A549 (cell line): ENCODE results near the gene BMX. TPM values are rescaled to one million over a fixed set of nuclear protein-coding genes. Genes with fewer than 3 reads are reported as not detected.

Source experiments
- ATAC-seq, 2 experiments: fragments of 200-7000 bp in 1 of 2; fragments of >200 bp in 1 of 2; cut with Nextera tagmentation in 1 of 2; cut with Tn5 transposase in 1 of 2; 3 replicates each; pipeline versions ENCODE4 v1.8.0 to v1.9.1; 2018 to 2020; ENCODE audit warnings: mild to moderate bottlenecking in 1 of 2, moderate library complexity in 1 of 2
- CTCF ChIA-PET: fragments of 300-600 bp; sonication (Branson Sonifier 250); formaldehyde crosslinking; extraction: SDS; loops from one replicate; lab custom pipeline; 2021; ENCODE audit warnings: antibody characterized with exemption, inconsistent platforms; lab: Yijun Ruan, JAX
- POLR2A ChIA-PET: fragments of 350-600 bp; formaldehyde crosslinking; extraction: SDS; loops from one replicate; lab custom pipeline; 2021; ENCODE audit warnings: antibody characterized with exemption, inconsistent platforms; lab: Yijun Ruan, JAX
- DNase-seq, 2 experiments: peaks; one replicate each; pipeline versions ENCODE4 v3.0.0 to v3.0.0-alpha.2; 2011 to 2016; ENCODE audit warnings: low read depth in 1 of 2, low spot score in 1 of 2
- FAIRE-seq: peaks from 2 replicates; lab custom pipeline; 2011; peaks lifted over from hg19 to GRCh38; lab: Jason Lieb, UNC
- H3K27ac ChIP-seq, 2 experiments: fragments of >200 bp; sonication (Bioruptor Twin); formaldehyde crosslinking; 3 replicates each; pipeline ENCODE4 v1.5.1; 2016 to 2017
- H3K4me1 ChIP-seq: fragments of >200 bp; sonication (Bioruptor Twin); formaldehyde crosslinking; 3 replicates; pipeline ENCODE4 v1.6.1; 2016
- H3K4me2 ChIP-seq: fragments of >200 bp; sonication (Bioruptor Twin); formaldehyde crosslinking; 3 replicates; pipeline ENCODE4 v1.6.1; 2016
- H3K4me3 ChIP-seq: fragments of >200 bp; sonication (Bioruptor Twin); formaldehyde crosslinking; 3 replicates; pipeline ENCODE4 v1.5.1; 2016
- H3K9me3 ChIP-seq: fragments of >200 bp; sonication (Bioruptor Twin); formaldehyde crosslinking; 3 replicates; pipeline ENCODE4 v1.6.1; 2016
- CHD2 ChIP-seq: fragments of 150-350 bp; IDR thresholded peaks from 2 replicates; pipeline ENCODE4 v1.6.1; 2014; ENCODE audit warnings: low read length; ENCODE audit not compliant: partially characterized antibody
- CHD4 ChIP-seq: fragments of 200-600 bp; sonication (generic); IDR thresholded peaks from 2 replicates; pipeline ENCODE4 v1.6.1; 2016; ENCODE audit warnings: antibody characterized with exemption, mild to moderate bottlenecking, borderline replicate concordance
- E2F6 ChIP-seq: IDR thresholded peaks from 2 replicates; pipeline ENCODE4 v1.6.1; 2012; ENCODE audit warnings: low read depth, borderline replicate concordance
- ESRRA ChIP-seq: fragments of 150-350 bp; IDR thresholded peaks from 2 replicates; pipeline ENCODE4 v1.6.1; 2014; ENCODE audit warnings: mild to moderate bottlenecking, low read length, borderline replicate concordance
- FOXS1 ChIP-seq: fragments of 250-450 bp; sonication (Bioruptor Pico); IDR thresholded peaks from 2 replicates; pipeline ENCODE4 v1.5.0; 2020; ENCODE audit warnings: mild to moderate bottlenecking, moderate library complexity
- GATA3 ChIP-seq: IDR thresholded peaks from 2 replicates; pipeline ENCODE4 v1.6.1; 2012; ENCODE audit warnings: borderline replicate concordance
- HES2 ChIP-seq: fragments of >200 bp; sonication (Bioruptor Twin); formaldehyde crosslinking; IDR thresholded peaks from 2 replicates; pipeline ENCODE4 v1.6.1; 2016
- HEYL ChIP-seq: fragments of 250-450 bp; sonication (Bioruptor Pico); IDR thresholded peaks from 2 replicates; pipeline ENCODE4 v1.8.0; 2021; ENCODE audit warnings: mild to moderate bottlenecking, moderate library complexity
- HMGXB4 ChIP-seq: fragments of 250-450 bp; sonication (Bioruptor Pico); IDR thresholded peaks from 2 replicates; pipeline ENCODE4 v1.5.0; 2021; ENCODE audit warnings: mild to moderate bottlenecking, moderate library complexity, borderline replicate concordance
- HOXA7 ChIP-seq: fragments of 250-450 bp; sonication (Bioruptor Pico); IDR thresholded peaks from 2 replicates; pipeline ENCODE4 v1.5.0; 2020; ENCODE audit warnings: mild to moderate bottlenecking, moderate library complexity
- MAX ChIP-seq: IDR thresholded peaks from 2 replicates; pipeline ENCODE4 v1.6.1; 2012
- PHF8 ChIP-seq: fragments of 200-600 bp; sonication (generic); IDR thresholded peaks from 2 replicates; pipeline ENCODE4 v1.6.1; 2016; ENCODE audit warnings: low read depth, mild to moderate bottlenecking, antibody characterized with exemption, moderate library complexity, borderline replicate concordance
- POLR2A ChIP-seq: IDR thresholded peaks from 2 replicates; pipeline ENCODE4 v1.6.1; 2012; ENCODE audit warnings: mild to moderate bottlenecking, low read length
- RNF2 ChIP-seq: fragments of 200-600 bp; sonication (generic); IDR thresholded peaks from 2 replicates; pipeline ENCODE4 v1.6.1; 2016; ENCODE audit warnings: low read depth, mild to moderate bottlenecking, antibody characterized with exemption, moderate library complexity, borderline replicate concordance
- TFCP2L1 ChIP-seq: fragments of 250-450 bp; sonication (Bioruptor Pico); IDR thresholded peaks from 2 replicates; pipeline ENCODE4 v1.5.0; 2021; ENCODE audit warnings: mild to moderate bottlenecking
- TP53 ChIP-seq: fragments of 250-450 bp; sonication (Bioruptor Pico); IDR thresholded peaks from 2 replicates; pipeline ENCODE4 v1.5.0; 2021; ENCODE audit warnings: mild to moderate bottlenecking, moderate library complexity
- ZFP36 ChIP-seq: fragments of 450-650 bp; IDR thresholded peaks from 2 replicates; pipeline ENCODE4 v1.6.1; 2014; ENCODE audit warnings: borderline replicate concordance; ENCODE audit not compliant: partially characterized antibody
- ZSCAN20 ChIP-seq: fragments of 250-450 bp; sonication (Bioruptor Pico); IDR thresholded peaks from 2 replicates; pipeline ENCODE4 v1.8.0; 2022; ENCODE audit warnings: mild to moderate bottlenecking, moderate library complexity
- WGBS: methylation state at CpG from one replicate; pipeline ENCODE4 v1.1.6; 2017; ENCODE audit errors: missing lambda C conversion rate; 5-methylcytosine and 5-hydroxymethylcytosine counted together
- polyA minus RNA-seq: library from RNA; depleted of rRNA, polyadenylated mRNA; stranded (reverse); fragments of >200 nt; gene quantifications from 2 replicates; pipeline ENCODE4 v1.2.3, GENCODE V29; 2011; rRNA and poly(A)+ RNA removed
- polyA plus RNA-seq, 4 experiments: library from polyadenylated mRNA; depleted of rRNA in 3 of 4; stranded (reverse); fragments of >200 nt; fragmentation: RNase III in 1 of 4; extraction: RNeasy Plus Mini Kit Qiagen cat#74134 plus additional on column Dnase treatment in 1 of 4; gene quantifications; 2 replicates in 3 of 4; 3 replicates in 1 of 4; pipeline ENCODE4 v1.2.3, GENCODE V29; 2011 to 2017
- TF ChIP-seq, protein P1 (sequence below): IDR thresholded peaks from 2 replicates; pipeline ENCODE4 v1.6.1; 2012
- TF ChIP-seq, protein P2 (sequence below): fragments of 150-350 bp; IDR thresholded peaks from 2 replicates; pipeline ENCODE4 v1.6.1; 2014; ENCODE audit warnings: low read depth, mild to moderate bottlenecking, low read length
- TF ChIP-seq, protein P3 (sequence below): fragments of 200-600 bp; sonication (generic); IDR thresholded peaks from 2 replicates; pipeline ENCODE4 v1.6.1; 2016; ENCODE audit warnings: antibody characterized with exemption, mild to moderate bottlenecking, moderate library complexity

BMX gene
- not detected in 2 replicates for polyA plus RNA-seq (2011; rRNA removed)
- polyA plus RNA-seq (2012; cell fraction: cytosol; rRNA removed), result not detected in 2 replicates
- not detected in 2 replicates for polyA plus RNA-seq (2012; cell fraction: nucleus; rRNA removed)
- not detected in 3 replicates for polyA plus RNA-seq (2017; fragmentation: RNase III; extraction: RNeasy Plus Mini Kit Qiagen cat#74134 plus additional on column Dnase treatment)
- not detected in 2 replicates for polyA minus RNA-seq

DNA sequence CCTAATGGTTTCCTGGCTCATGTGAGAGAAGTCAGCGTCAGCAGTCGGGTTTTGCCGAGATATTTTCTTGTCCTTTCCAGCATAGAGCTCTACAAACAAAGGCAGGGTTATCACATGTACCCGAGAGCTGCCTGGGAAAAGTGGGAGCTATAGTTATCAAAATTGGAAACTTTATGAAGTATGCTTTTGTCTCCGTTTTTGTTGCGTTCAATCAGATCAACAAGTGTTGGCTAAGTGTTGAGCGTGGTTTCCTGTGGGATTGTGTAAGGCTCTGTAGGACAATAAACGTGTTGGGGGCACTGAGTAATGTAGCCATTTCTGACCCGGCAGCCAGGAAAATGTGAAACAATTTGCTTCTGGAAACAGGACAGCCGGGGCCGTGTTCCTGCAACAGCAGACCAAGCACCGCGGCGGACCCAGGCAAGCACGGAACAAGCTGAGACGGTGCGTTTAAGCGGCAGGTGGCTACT, at the start of gene BMX:
TSS of gene BMX (plus strand) at position 311 of the 470 bp plus-strand sequence. CDS start 7,547 bp downstream, outside the sequence.
- no peak within 1 kb of the TSS for H3K4me3 ChIP-seq
- 83% methylated on average over 18 of the region's 18 CpGs for WGBS
- ATAC-seq, result no peak
- CTCF ChIA-PET, result interaction anchor here (1.7 to 3.1 kb wide), 3 partner anchors 8 to 151 kb away, joined by 8 to 13 read pairs (median 8); partner anchors contain the start of gene PIR
- H3K9me3 ChIP-seq, result no peaks in the 10 kb centered on the region
- no peak within 1 kb of the TSS for H3K27ac ChIP-seq
- no peak for FAIRE-seq
- no peaks in the 10 kb centered on the region for H3K4me1 ChIP-seq
- H3K4me2 ChIP-seq, result no peak within 1 kb of the TSS
- POLR2A ChIA-PET, result no interaction called here
- no peak for DNase-seq
- no peak for TF ChIP-seq TP53
- TF ChIP-seq ZSCAN20 (CRISPR knock-in tag), result no peak
- TF ChIP-seq, protein P1, sequence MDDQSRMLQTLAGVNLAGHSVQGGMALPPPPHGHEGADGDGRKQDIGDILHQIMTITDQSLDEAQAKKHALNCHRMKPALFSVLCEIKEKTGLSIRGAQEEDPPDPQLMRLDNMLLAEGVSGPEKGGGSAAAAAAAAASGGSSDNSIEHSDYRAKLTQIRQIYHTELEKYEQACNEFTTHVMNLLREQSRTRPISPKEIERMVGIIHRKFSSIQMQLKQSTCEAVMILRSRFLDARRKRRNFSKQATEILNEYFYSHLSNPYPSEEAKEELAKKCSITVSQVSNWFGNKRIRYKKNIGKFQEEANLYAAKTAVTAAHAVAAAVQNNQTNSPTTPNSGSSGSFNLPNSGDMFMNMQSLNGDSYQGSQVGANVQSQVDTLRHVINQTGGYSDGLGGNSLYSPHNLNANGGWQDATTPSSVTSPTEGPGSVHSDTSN, result no peak
- no peak for TF ChIP-seq HOXA7 (CRISPR knock-in tag)
- no peak for TF ChIP-seq FOXS1 (CRISPR knock-in tag)
- TF ChIP-seq HES2, result no peak
- no peak for TF ChIP-seq GATA3
- no peak for TF ChIP-seq CHD4
- TF ChIP-seq RNF2, result no peak
- TF ChIP-seq PHF8, result no peak
- TF ChIP-seq, protein P2, sequence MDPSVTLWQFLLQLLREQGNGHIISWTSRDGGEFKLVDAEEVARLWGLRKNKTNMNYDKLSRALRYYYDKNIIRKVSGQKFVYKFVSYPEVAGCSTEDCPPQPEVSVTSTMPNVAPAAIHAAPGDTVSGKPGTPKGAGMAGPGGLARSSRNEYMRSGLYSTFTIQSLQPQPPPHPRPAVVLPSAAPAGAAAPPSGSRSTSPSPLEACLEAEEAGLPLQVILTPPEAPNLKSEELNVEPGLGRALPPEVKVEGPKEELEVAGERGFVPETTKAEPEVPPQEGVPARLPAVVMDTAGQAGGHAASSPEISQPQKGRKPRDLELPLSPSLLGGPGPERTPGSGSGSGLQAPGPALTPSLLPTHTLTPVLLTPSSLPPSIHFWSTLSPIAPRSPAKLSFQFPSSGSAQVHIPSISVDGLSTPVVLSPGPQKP, result no peak
- TF ChIP-seq MAX, result no peak
- no peak for TF ChIP-seq CHD2
- TF ChIP-seq TFCP2L1 (CRISPR knock-in tag), result no peak
- TF ChIP-seq POLR2A, result no peak

- TF ChIP-seq HMGXB4, result no peak
- no peak for TF ChIP-seq E2F6
- no peak for TF ChIP-seq MAX
- TF ChIP-seq CHD2, result no peak
- TF ChIP-seq HOXA7 (CRISPR knock-in tag), result no peak
- TF ChIP-seq ZFP36, result no peak
- TF ChIP-seq FOXS1 (CRISPR knock-in tag), result no peak
- TF ChIP-seq, protein P3, sequence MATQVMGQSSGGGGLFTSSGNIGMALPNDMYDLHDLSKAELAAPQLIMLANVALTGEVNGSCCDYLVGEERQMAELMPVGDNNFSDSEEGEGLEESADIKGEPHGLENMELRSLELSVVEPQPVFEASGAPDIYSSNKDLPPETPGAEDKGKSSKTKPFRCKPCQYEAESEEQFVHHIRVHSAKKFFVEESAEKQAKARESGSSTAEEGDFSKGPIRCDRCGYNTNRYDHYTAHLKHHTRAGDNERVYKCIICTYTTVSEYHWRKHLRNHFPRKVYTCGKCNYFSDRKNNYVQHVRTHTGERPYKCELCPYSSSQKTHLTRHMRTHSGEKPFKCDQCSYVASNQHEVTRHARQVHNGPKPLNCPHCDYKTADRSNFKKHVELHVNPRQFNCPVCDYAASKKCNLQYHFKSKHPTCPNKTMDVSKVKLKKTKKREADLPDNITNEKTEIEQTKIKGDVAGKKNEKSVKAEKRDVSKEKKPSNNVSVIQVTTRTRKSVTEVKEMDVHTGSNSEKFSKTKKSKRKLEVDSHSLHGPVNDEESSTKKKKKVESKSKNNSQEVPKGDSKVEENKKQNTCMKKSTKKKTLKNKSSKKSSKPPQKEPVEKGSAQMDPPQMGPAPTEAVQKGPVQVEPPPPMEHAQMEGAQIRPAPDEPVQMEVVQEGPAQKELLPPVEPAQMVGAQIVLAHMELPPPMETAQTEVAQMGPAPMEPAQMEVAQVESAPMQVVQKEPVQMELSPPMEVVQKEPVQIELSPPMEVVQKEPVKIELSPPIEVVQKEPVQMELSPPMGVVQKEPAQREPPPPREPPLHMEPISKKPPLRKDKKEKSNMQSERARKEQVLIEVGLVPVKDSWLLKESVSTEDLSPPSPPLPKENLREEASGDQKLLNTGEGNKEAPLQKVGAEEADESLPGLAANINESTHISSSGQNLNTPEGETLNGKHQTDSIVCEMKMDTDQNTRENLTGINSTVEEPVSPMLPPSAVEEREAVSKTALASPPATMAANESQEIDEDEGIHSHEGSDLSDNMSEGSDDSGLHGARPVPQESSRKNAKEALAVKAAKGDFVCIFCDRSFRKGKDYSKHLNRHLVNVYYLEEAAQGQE, result no peak
- no peak for TF ChIP-seq ESRRA
- no peak for TF ChIP-seq ZSCAN20 (CRISPR knock-in tag)
- no peak for TF ChIP-seq HEYL (CRISPR knock-in tag)
- 100% methylated on average over 1 of the region's 1 CpG for WGBS
- CTCF ChIA-PET, result interaction anchor here (0.5 to 2.2 kb wide), 2 partner anchors 103 to 1947 kb away, joined by 3 to 11 read pairs; no protein-coding TSS in a partner anchor
- POLR2A ChIA-PET, result no interaction called here
- no peaks in the 10 kb centered on the region for H3K4me1 ChIP-seq
- FAIRE-seq, result no peak
- H3K4me3 ChIP-seq, result no peak overlapping the region
- no peak overlapping the region for H3K27ac ChIP-seq
- no peak for ATAC-seq
- H3K9me3 ChIP-seq, result no peaks in the 10 kb centered on the region
- no peak overlapping the region for H3K4me2 ChIP-seq
- no peak for DNase-seq
Measured at GRCh38 chrX:15451913-15452312, 48.7 kb upstream of the BMX start.
